Smooth muscle cell (in vitro differentiated cells): ENCODE results near the gene SF1. TPM values are rescaled to one million over a fixed set of nuclear protein-coding genes. Genes with fewer than 3 reads are reported as not detected.

ENCODE experiments used
- DNase-seq: peaks from one replicate; lab custom pipeline; 2025; ENCODE audit not compliant: unreplicated experiment; lab: John Stamatoyannopoulos, UW
- H2AFZ ChIP-seq: fragments of 200-600 bp; sonication (generic); 2 replicates; pipeline ENCODE4 v1.6.0; 2016; ENCODE audit warnings: antibody characterized with exemption, low read depth, mild to moderate bottlenecking
- H3F3A ChIP-seq: fragments of 200-600 bp; sonication (generic); 2 replicates; pipeline ENCODE4 v1.6.0; 2017; ENCODE audit warnings: antibody characterized with exemption, low read depth
- H3K27ac ChIP-seq: fragments of 200-600 bp; sonication (generic); 2 replicates; pipeline ENCODE4 v1.5.1; 2016; ENCODE audit warnings: low read depth, mild to moderate bottlenecking
- H3K27me3 ChIP-seq: fragments of 200-600 bp; sonication (generic); 2 replicates; pipeline ENCODE4 v1.6.1; 2016; ENCODE audit warnings: low read depth, mild to moderate bottlenecking
- H3K36me3 ChIP-seq: fragments of 200-600 bp; sonication (generic); 2 replicates; pipeline ENCODE4 v1.5.1; 2016; ENCODE audit warnings: low read depth
- H3K4me1 ChIP-seq: fragments of 200-600 bp; sonication (generic); 2 replicates; pipeline ENCODE4 v1.5.1; 2016; ENCODE audit warnings: low read depth
- H3K4me2 ChIP-seq: fragments of 200-600 bp; sonication (generic); 2 replicates; pipeline ENCODE4 v1.6.0; 2016; ENCODE audit warnings: mild to moderate bottlenecking
- H3K4me3 ChIP-seq: fragments of 200-600 bp; sonication (generic); 2 replicates; pipeline ENCODE4 v1.5.1; 2016; ENCODE audit warnings: mild to moderate bottlenecking
- H3K79me2 ChIP-seq: fragments of 200-600 bp; sonication (generic); 2 replicates; pipeline ENCODE4 v1.6.0; 2016; ENCODE audit warnings: low read depth, mild to moderate bottlenecking
- H3K9ac ChIP-seq: fragments of 200-600 bp; sonication (generic); 2 replicates; pipeline ENCODE4 v1.6.0; 2016; ENCODE audit warnings: low read depth
- H3K9me3 ChIP-seq: fragments of 200-600 bp; sonication (generic); replicated peaks from 2 replicates; pipeline ENCODE4 v1.5.1; 2016; ENCODE audit warnings: low read depth
- H4K20me1 ChIP-seq: fragments of 200-600 bp; sonication (generic); 2 replicates; pipeline ENCODE4 v1.6.0; 2016; ENCODE audit warnings: low read depth
- CTCF ChIP-seq: fragments of 200-600 bp; sonication (generic); IDR thresholded peaks from 2 replicates; pipeline ENCODE4 v1.5.1; 2017; ENCODE audit warnings: borderline replicate concordance, mild to moderate bottlenecking, antibody characterized with exemption; ENCODE audit not compliant: insufficient read depth, poor library complexity, severe bottlenecking
- WGBS: methylation state at CpG from one replicate; pipeline ENCODE4 v1.1.7; 2016; ENCODE audit warnings: low lambda C conversion rate; 5-methylcytosine and 5-hydroxymethylcytosine counted together
- polyA plus RNA-seq: library from polyadenylated mRNA; unstranded; fragments of >200 nt; fragmentation: Nextera tagmentation; extraction: Ambion mirVana; gene quantifications from 2 replicates; pipeline ENCODE4 v1.2.1, GENCODE V29; 2016
- total RNA-seq: library from RNA; depleted of rRNA; stranded (reverse); fragments of >200 nt; gene quantifications from 2 replicates; pipeline ENCODE4 v1.2.3, GENCODE V29; 2014

Gene SF1
- total and polyA plus RNA-seq, 2 experiments from 2014 or later: 84.2 to 115 TPM

DNA sequence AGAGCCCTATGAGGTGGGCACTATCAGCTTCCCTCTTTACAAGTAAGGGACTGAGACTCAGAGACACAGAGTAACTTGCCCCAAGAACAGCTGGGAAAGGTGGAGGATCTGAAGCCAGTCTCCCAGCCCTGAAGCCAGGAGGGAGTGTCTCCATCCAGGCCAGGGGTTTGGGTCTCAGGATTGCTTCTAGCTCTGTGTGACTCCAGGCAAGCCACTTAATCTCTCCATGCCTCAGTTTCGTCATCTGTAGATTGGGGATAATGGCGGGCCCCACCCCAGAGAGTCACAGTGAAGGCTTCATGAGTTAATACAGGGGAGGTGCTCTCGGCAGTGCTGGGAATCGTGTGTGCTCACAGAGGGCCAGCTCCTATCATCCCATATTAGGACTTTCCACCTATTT lies 14.1 kb upstream of the SF1 start:
- WGBS: 99% methylated on average over 4 of the region's 4 CpGs
- no peak overlapping the region for H3K9ac ChIP-seq
- H4K20me1 ChIP-seq: no peaks in the 10 kb centered on the region
- H3K27ac ChIP-seq: no peak overlapping the region
- TF ChIP-seq CTCF: no peak
- H3K36me3 ChIP-seq: no peaks in the 10 kb centered on the region
- no peak overlapping the region for H2AFZ ChIP-seq
- H3K4me3 ChIP-seq: no peak overlapping the region
- no peaks in the 10 kb centered on the region for H3F3A ChIP-seq
- no peaks in the 10 kb centered on the region for H3K4me1 ChIP-seq
- H3K79me2 ChIP-seq: no peaks in the 10 kb centered on the region
- no peaks in the 10 kb centered on the region for H3K9me3 ChIP-seq
- no peaks in the 10 kb centered on the region for H3K27me3 ChIP-seq
- no peak overlapping the region for H3K4me2 ChIP-seq
- no peak for DNase-seq

DNA sequence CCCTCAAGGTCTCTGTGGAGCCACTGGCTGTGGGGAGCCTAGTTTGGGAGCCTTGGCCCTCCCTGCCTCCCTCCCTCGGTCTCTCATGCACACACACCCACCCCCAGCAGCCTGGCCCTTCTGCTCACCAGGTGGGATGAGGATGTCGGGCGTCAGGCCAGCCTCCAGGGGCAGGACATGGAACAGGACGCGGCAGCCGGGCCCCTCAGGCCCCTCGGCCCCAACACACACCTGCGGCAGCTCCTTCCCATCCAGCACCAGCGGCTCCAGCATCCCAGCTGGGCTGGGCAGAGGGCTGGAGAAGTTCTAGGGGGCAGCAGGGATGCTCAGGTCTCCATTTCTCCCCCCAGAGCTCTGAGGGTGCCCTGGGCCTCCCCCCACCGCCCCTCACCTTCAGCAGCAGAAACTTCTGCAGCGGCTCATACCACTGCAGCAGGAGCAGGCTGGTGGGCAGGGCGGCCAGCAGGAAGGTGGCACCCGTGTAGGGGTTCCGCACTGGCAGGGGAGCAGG lies 13.5 kb upstream of the SF1 start:
- TF ChIP-seq CTCF: no peak
- Histone ChIP-seq H2AFZ (no peak overlapping the region), H3K4me3 (no peak overlapping the region), H3K4me1 (no peaks in the 10 kb centered on the region), H3F3A (no peaks in the 10 kb centered on the region), H3K27me3 (no peaks in the 10 kb centered on the region), H3K79me2 (no peaks in the 10 kb centered on the region), H3K9ac (no peak overlapping the region), H3K36me3 (no peaks in the 10 kb centered on the region), H4K20me1 (no peaks in the 10 kb centered on the region), H3K4me2 (no peak overlapping the region), H3K27ac (no peak overlapping the region), H3K9me3 (no peaks in the 10 kb centered on the region)
- WGBS: 95% methylated on average over 13 of the region's 14 CpGs
- DNase-seq: no peak

DNA sequence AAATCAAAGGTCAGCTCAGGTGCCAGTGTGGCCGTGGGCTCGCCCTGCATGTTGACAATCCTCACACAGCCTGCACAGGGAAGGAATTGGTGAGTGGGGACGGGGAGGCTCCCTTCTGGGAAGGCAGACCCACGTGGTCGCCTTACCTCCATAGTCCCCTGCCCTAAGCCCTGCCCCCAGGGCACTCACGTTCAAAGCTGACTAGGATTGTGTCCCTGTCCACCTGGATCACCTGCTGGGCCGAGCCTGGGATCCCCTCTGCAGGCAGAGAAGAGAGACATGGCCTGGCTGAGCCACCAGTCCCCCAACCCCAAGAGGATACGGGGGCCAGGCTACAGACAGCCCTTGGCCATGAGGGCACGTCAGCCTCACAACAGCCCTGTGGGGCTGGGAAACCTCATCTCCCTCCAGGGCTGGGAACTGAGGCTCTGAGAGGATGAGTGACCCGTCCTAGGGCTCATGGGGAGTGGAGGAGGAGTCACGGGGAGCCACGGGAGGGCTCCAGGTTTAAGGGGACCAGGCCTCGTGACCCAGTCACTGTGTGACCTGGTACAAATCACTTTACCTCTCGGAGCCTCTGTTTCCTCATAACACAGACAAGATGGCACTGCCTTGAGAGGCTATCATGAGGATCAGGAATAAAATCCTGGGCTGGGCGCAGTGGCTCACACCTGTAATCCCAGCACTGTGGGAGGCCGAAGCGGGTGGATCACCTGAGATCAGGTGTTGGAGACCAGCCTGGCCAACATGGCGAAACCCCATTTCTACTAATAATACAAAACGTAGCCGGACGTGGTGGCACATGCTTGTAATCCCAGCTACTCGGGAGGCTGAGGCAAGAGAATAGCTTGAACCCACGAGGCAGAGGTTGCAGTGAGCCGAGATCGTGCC lies 12.1 kb upstream of the SF1 start:
- H2AFZ ChIP-seq: no peak overlapping the region
- no peaks in the 10 kb centered on the region for H3K27me3 ChIP-seq
- no peak for TF ChIP-seq CTCF
- no peaks in the 10 kb centered on the region for H3K79me2 ChIP-seq
- WGBS: 95% methylated on average over 25 of the region's 25 CpGs
- no peaks in the 10 kb centered on the region for H3K4me1 ChIP-seq
- DNase-seq: no peak
- H4K20me1 ChIP-seq: no peaks in the 10 kb centered on the region
- no peaks in the 10 kb centered on the region for H3K36me3 ChIP-seq
- no peaks in the 10 kb centered on the region for H3F3A ChIP-seq
- no peak overlapping the region for H3K9ac ChIP-seq
- H3K4me2 ChIP-seq: no peak overlapping the region
- no peaks in the 10 kb centered on the region for H3K9me3 ChIP-seq
- H3K4me3 ChIP-seq: no peak overlapping the region
- H3K27ac ChIP-seq: no peak overlapping the region
